Brain microvascular endothelial cell (primary cell): ENCODE data around the gene CLASP1.

Source experiments
- DNase-seq: peaks from one replicate; pipeline ENCODE4 v3.0.0-alpha.2; 2020
- H3K27ac ChIP-seq: fragments of 250-450 bp; sonication (Bioruptor Pico); 2 replicates; pipeline ENCODE4 v1.5.1; 2020; ENCODE audit warnings: mild to moderate bottlenecking, moderate library complexity
- H3K27me3 ChIP-seq: fragments of 250-450 bp; sonication (Bioruptor Pico); replicated peaks from 2 replicates; pipeline ENCODE4 v1.5.1; 2020; ENCODE audit warnings: mild to moderate bottlenecking
- H3K36me3 ChIP-seq: fragments of 250-450 bp; sonication (Bioruptor Pico); replicated peaks from 2 replicates; pipeline ENCODE4 v1.5.1; 2020; ENCODE audit warnings: mild to moderate bottlenecking
- H3K4me3 ChIP-seq: 2 replicates; pipeline ENCODE4 v1.5.1; 2011; ENCODE audit warnings: low read depth, mild to moderate bottlenecking, control low read depth, low read length, moderate library complexity
- in situ Hi-C: cut with HindIII; loops from 2 replicates; pipeline ENCODE4 v1.10.0; 2017; ENCODE audit warnings: low sequenced_read_pairs, low pct_ligation_motif_present
- TF ChIP-seq, protein P1 (sequence below): IDR thresholded peaks from 2 replicates; pipeline ENCODE4 v1.5.1; 2011; ENCODE audit warnings: low read depth, mild to moderate bottlenecking, moderate library complexity, low read length, control low read depth, inconsistent platforms; ENCODE audit errors: missing control alignments

The CLASP1 gene

DNA sequence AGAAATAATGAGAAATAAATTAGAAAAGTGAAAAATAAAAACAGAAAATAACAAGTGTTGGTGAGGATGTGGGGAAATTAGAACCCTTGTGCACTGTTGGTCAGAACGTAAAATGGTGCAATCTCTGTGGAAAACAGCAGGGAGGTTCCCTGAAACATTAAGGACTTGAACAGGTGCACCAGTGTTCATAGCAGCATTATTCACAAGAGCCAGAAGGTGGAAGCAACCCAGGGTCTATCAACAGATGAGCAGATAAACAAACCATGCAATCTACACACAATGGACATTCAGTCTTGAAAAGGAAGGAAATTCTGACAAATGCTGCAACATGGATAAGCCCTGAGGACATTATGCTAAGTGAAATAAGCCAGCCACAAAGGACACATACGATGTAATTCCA, 306.1 kb downstream of the CLASP1 start:
- no peak for DNase-seq
- H3K27me3 ChIP-seq: no peaks in the 10 kb centered on the region
- TF ChIP-seq, protein P1, sequence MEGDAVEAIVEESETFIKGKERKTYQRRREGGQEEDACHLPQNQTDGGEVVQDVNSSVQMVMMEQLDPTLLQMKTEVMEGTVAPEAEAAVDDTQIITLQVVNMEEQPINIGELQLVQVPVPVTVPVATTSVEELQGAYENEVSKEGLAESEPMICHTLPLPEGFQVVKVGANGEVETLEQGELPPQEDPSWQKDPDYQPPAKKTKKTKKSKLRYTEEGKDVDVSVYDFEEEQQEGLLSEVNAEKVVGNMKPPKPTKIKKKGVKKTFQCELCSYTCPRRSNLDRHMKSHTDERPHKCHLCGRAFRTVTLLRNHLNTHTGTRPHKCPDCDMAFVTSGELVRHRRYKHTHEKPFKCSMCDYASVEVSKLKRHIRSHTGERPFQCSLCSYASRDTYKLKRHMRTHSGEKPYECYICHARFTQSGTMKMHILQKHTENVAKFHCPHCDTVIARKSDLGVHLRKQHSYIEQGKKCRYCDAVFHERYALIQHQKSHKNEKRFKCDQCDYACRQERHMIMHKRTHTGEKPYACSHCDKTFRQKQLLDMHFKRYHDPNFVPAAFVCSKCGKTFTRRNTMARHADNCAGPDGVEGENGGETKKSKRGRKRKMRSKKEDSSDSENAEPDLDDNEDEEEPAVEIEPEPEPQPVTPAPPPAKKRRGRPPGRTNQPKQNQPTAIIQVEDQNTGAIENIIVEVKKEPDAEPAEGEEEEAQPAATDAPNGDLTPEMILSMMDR: no peak
- H3K27ac ChIP-seq: no peak overlapping the region
- H3K36me3 ChIP-seq: peaks cover 39% of the 10 kb centered on the region
- no peak overlapping the region for H3K4me3 ChIP-seq
- in situ Hi-C loops: no loop called here

DNA sequence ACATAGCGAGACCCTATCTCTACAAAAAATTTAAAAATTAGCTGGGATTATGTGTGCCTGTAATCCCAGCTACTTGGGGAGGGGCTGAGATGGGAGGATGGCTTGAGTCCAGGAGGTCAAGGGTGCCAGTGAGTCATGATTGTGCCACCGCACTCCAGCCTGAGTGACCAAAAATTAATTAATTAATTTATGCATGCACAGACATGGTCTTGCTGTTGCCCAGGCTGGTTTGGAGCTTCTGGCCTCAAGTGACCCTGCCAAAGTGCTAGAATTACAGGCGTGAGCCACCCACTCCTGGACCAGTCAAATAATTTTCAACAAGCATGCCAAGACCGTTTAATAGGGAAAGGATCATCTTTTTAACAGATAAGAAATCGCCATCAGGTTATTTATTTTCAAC, 306.5 kb downstream of the CLASP1 start:
- TF ChIP-seq, protein P1: no peak
- H3K27me3 ChIP-seq: no peaks in the 10 kb centered on the region
- no peak for DNase-seq
- in situ Hi-C loops: no loop called here
- H3K27ac ChIP-seq: no peak overlapping the region
- H3K4me3 ChIP-seq: no peak overlapping the region
- H3K36me3 ChIP-seq: peaks cover 38% of the 10 kb centered on the region

DNA sequence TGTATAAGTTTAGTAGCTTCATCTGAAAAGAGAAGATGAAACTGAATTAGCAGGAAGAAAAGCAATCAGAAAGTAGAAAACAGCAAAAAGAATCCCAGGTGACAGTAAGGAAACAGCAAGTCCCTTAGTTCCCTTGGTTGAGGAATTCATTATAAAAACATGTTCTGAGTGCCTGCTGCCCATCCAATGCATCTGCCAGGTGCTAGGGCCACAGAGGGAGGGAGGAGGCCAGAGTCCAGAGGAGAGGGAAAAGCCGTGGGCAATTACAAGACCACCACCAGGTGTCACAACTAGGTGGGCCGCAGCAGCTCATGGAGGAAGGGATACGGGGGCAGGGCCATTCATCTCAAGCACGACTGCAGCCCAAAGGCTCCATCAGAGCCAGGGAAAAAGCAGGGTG, 308.3 kb downstream of the CLASP1 start:
- H3K27me3 ChIP-seq: no peaks in the 10 kb centered on the region
- TF ChIP-seq, protein P1: no peak
- DNase-seq: no peak
- H3K27ac ChIP-seq: no peak overlapping the region
- H3K36me3 ChIP-seq: peaks cover 20% of the 10 kb centered on the region
- H3K4me3 ChIP-seq: no peak overlapping the region
- in situ Hi-C loops: no loop called here

DNA sequence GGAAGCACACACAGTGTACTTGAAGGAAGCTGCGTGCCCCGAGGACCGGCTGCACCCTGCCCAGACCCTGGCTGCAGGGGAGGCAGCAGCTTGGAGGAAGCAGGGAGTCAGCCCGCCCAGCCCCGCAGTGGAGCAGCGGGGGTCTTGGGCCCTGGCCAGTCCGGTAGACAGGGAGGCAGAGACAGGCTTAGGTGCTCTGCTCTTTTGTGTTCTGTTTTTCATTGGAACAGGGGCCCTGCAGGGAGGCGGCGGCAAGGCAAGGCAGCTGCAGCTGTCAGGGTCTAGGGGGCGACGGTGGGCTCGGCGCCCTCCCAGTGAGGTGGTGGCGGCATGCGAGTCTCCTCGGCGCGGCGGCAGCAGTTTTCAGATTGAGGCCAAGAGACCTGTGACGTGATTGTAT, 311.0 kb downstream of the CLASP1 start:
- TF ChIP-seq, protein P1: no peak
- H3K36me3 ChIP-seq: peaks cover 11% of the 10 kb centered on the region
- in situ Hi-C loops: no loop called here
- H3K27me3 ChIP-seq: no peaks in the 10 kb centered on the region
- no peak overlapping the region for H3K4me3 ChIP-seq
- DNase-seq: no peak
- no peak overlapping the region for H3K27ac ChIP-seq

DNA sequence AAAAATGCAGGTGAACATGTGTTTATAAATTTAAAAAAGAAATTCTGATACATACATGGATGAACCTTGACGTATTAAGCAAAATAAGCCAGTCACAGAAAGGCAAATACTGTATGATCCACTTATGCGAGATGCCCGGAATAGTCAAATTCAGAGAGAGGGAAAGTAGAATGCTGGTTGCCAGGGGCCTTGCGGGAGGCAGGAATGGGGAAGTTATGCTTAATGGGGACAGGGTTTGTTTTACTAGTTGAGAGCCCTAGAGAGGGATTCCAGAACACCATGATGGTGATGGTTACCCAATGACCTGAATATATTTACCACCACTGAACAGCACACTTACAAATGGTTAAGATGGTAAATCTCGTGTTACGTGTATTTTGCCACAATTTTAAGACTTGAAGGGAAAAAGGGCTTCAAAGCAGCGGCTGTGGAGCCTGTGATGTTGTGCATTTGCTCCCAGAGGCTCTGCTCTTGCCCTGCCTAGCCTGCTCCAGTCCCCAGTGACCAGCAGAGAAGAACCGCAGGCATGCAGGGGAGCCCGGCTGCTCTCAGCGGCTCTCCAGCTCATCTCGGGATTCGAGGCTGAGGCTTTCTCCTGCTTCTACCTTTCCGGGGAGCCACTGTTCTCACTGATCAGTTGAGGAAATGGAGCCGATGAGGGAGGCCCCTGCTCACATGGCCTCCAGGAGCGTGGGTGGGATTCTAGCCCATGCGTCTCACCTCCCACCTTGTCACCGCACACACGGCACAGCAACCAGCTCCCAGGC, 312.6 kb downstream of the CLASP1 start:
- no peaks in the 10 kb centered on the region for H3K27me3 ChIP-seq
- H3K4me3 ChIP-seq: no peak overlapping the region
- DNase-seq: no peak
- no peak overlapping the region for H3K27ac ChIP-seq
- in situ Hi-C loops: no loop called here
- TF ChIP-seq, protein P1: no peak
- peaks cover 10% of the 10 kb centered on the region for H3K36me3 ChIP-seq
